PC-3 (cell line): ENCODE measurements around the gene EXO5. TPM values are rescaled to one million over a fixed set of nuclear protein-coding genes. Genes with fewer than 3 reads are reported as not detected.

Experiments
- ATAC-seq: fragments of 200-7000 bp; cut with Tn5 transposase; 2 replicates; pipeline ENCODE4 v1.9.1; 2020; ENCODE audit warnings: mild to moderate bottlenecking, moderate library complexity
- BruUV-seq: library from RNA; stranded (reverse); fragments of 400-500 nt; replicated peaks from 2 replicates; lab custom pipeline; 2021; lab: Mats Ljungman, UMichigan
- CTCF ChIA-PET: fragments of 300-600 bp; sonication (Branson Sonifier 250); formaldehyde crosslinking; loops from one replicate; lab custom pipeline; 2022; ENCODE audit warnings: antibody characterized with exemption; lab: Charles Lee
- POLR2A ChIA-PET: fragments of 300-600 bp; sonication (Branson Sonifier 250); formaldehyde crosslinking; loops from one replicate; lab custom pipeline; 2022; ENCODE audit warnings: antibody characterized with exemption; ENCODE audit not compliant: unreplicated experiment; lab: Charles Lee
- DNase-seq: peaks from one replicate; pipeline ENCODE4 v3.0.0-alpha.2; 2015
- H2AFZ ChIP-seq: fragments of 300-600 bp; sonication (generic); 2 replicates; pipeline ENCODE4 v1.6.0; 2016; ENCODE audit warnings: antibody characterized with exemption, low read length
- H3F3A ChIP-seq: fragments of 300-600 bp; sonication (generic); one replicate; pipeline ENCODE4 v1.6.0; 2017; ENCODE audit warnings: antibody characterized with exemption, low read length, control low read depth, mild to moderate bottlenecking; ENCODE audit not compliant: unreplicated experiment
- H3K27ac ChIP-seq: fragments of 300-600 bp; sonication (generic); 2 replicates; pipeline ENCODE4 v1.5.1; 2016; ENCODE audit warnings: mild to moderate bottlenecking, low read length
- H3K27me3 ChIP-seq: fragments of 300-600 bp; sonication (generic); 2 replicates; pipeline ENCODE4 v1.6.1; 2016; ENCODE audit warnings: low read length, mixed read lengths
- H3K36me3 ChIP-seq: fragments of 300-600 bp; sonication (generic); 2 replicates; pipeline ENCODE4 v1.6.1; 2016; ENCODE audit warnings: low read depth, mixed run types, low read length, mixed read lengths
- H3K4me1 ChIP-seq: fragments of 300-600 bp; sonication (generic); 2 replicates; pipeline ENCODE4 v1.5.1; 2016; ENCODE audit warnings: low read length; ENCODE audit not compliant: insufficient read depth
- H3K4me2 ChIP-seq: fragments of 300-600 bp; sonication (generic); 2 replicates; pipeline ENCODE4 v1.6.0; 2016; ENCODE audit warnings: low read length
- H3K4me3 ChIP-seq: fragments of 300-600 bp; sonication (generic); 2 replicates; pipeline ENCODE4 v1.5.1; 2016; ENCODE audit warnings: mild to moderate bottlenecking, low read length, mixed read lengths
- H3K79me2 ChIP-seq: fragments of 300-600 bp; sonication (generic); 2 replicates; pipeline ENCODE4 v1.6.1; 2017; ENCODE audit warnings: low read length, mixed read lengths
- H3K9ac ChIP-seq: fragments of 300-600 bp; sonication (generic); 2 replicates; pipeline ENCODE4 v1.6.0; 2016; ENCODE audit warnings: mild to moderate bottlenecking, low read length
- H3K9me2 ChIP-seq: fragments of 300-600 bp; sonication (generic); replicated peaks from 2 replicates; pipeline ENCODE4 v1.6.1; 2016; ENCODE audit warnings: mixed run types, low read length, mixed read lengths
- H3K9me3 ChIP-seq: fragments of 300-600 bp; sonication (generic); 2 replicates; pipeline ENCODE4 v1.6.1; 2016; ENCODE audit warnings: low read length, mixed read lengths
- H4K20me1 ChIP-seq: fragments of 300-600 bp; sonication (generic); 2 replicates; pipeline ENCODE4 v1.6.1; 2016; ENCODE audit warnings: low read length, mixed read lengths
- CTCF ChIP-seq: fragments of 300-600 bp; sonication (generic); conservative IDR thresholded peaks from 2 replicates; pipeline ENCODE4 v1.5.1; 2017; ENCODE audit warnings: antibody characterized with exemption, low read depth, mild to moderate bottlenecking, low read length
- EZH2 ChIP-seq: fragments of 300-600 bp; sonication (generic); IDR thresholded peaks from one replicate; pipeline ENCODE4 v1.6.1; 2017; ENCODE audit warnings: antibody characterized with exemption, mild to moderate bottlenecking, low read length; ENCODE audit not compliant: unreplicated experiment
- EZH2phosphoT487 ChIP-seq: fragments of 300-600 bp; sonication (generic); IDR thresholded peaks from 2 replicates; pipeline ENCODE4 v1.6.1; 2018; ENCODE audit warnings: mild to moderate bottlenecking, antibody characterized with exemption, low read length, borderline replicate concordance
- intact Hi-C: fragments of 100-400 bp; cut with micrococcal nuclease; formaldehyde crosslinking; loops from 2 replicates; pipeline ENCODE4 v1.9.0; 2023
- total RNA-seq: library from RNA; depleted of rRNA; stranded (reverse); fragments of >200 nt; gene quantifications from 2 replicates; pipeline ENCODE4 v1.2.3, GENCODE V29; 2014

The EXO5 gene
- total RNA-seq, 1 experiment from 2014 or later: 7.4 TPM

- peaks cover 50% of the 10 kb centered on the region for H3K9me3 ChIP-seq
- DNase-seq (no peak), ATAC-seq (no peak)
- no peaks in the 10 kb centered on the region for H3F3A ChIP-seq
- H3K27me3 ChIP-seq: no peaks in the 10 kb centered on the region
- peaks cover 29% of the 10 kb centered on the region; the same call in 1 of the 2 replicates for H3K36me3 ChIP-seq
- ChIA-PET CTCF (no interaction called here), POLR2A (no interaction called here)
- no peak overlapping the region for H2AFZ ChIP-seq
- H3K27ac ChIP-seq: no peak overlapping the region
- H3K4me2 ChIP-seq: no peak overlapping the region
- BruUV-seq: no TSS peak
- H3K9me2 ChIP-seq: no peaks in the 10 kb centered on the region
- H4K20me1 ChIP-seq: no peaks in the 10 kb centered on the region
- no peak overlapping the region for H3K9ac ChIP-seq
- no peaks in the 10 kb centered on the region for H3K4me1 ChIP-seq
- intact Hi-C loops: no loop called here
- H3K4me3 ChIP-seq: no peak overlapping the region
- TF ChIP-seq CTCF (no peak), EZH2 (no peak), EZH2phosphoT487 (no peak)
- no peaks in the 10 kb centered on the region for H3K79me2 ChIP-seq
These were observed 39.2 kb upstream of the EXO5 start for GRCh38 chr1:40469327-40469726.

GRCh38 chr1:40475268-40475667 is 33.3 kb upstream of the EXO5 start:
- Histone ChIP-seq H3K36me3 (no peaks in the 10 kb centered on the region; the same call in 1 of the 2 replicates), H3K27me3 (no peaks in the 10 kb centered on the region), H4K20me1 (no peaks in the 10 kb centered on the region), H2AFZ (no peak overlapping the region), H3K9me2 (no peaks in the 10 kb centered on the region), H3K27ac (no peak overlapping the region), H3K79me2 (no peaks in the 10 kb centered on the region), H3K4me3 (no peak overlapping the region), H3F3A (no peaks in the 10 kb centered on the region), H3K9me3 (peaks cover 33% of the 10 kb centered on the region), H3K4me2 (no peak overlapping the region), H3K4me1 (no peaks in the 10 kb centered on the region), H3K9ac (no peak overlapping the region)
- POLR2A ChIA-PET: no interaction called here
- no peak for ATAC-seq
- CTCF ChIA-PET: no interaction called here
- intact Hi-C loops: no loop called here
- no peak for TF ChIP-seq CTCF
- no peak for TF ChIP-seq EZH2
- TF ChIP-seq EZH2phosphoT487: no peak
- no TSS peak for BruUV-seq
- no peak for DNase-seq

- Histone ChIP-seq H3K27me3 (no peaks in the 10 kb centered on the region), H3K9me3 (peaks cover 28% of the 10 kb centered on the region), H3K9me2 (no peaks in the 10 kb centered on the region), H3F3A (no peaks in the 10 kb centered on the region), H3K9ac (no peak within 1 kb of the TSS), H3K4me3 (no peak within 1 kb of the TSS), H2AFZ (no peak within 1 kb of the TSS), H3K79me2 (no peaks in the 10 kb centered on the region), H4K20me1 (no peaks in the 10 kb centered on the region), H3K36me3 (no peaks in the 10 kb centered on the region; the same call in 1 of the 2 replicates), H3K4me1 (no peaks in the 10 kb centered on the region), H3K4me2 (no peak within 1 kb of the TSS), H3K27ac (no peak within 1 kb of the TSS)
- BruUV-seq: no TSS peak
- ATAC-seq (no peak), DNase-seq (no peak)
- TF ChIP-seq CTCF: no peak
- no peak for TF ChIP-seq EZH2
- no peak for TF ChIP-seq EZH2phosphoT487
- CTCF ChIA-PET: no interaction called here
- POLR2A ChIA-PET: no interaction called here
- intact Hi-C loops: no loop called here
These were observed 31.5 kb upstream of the EXO5 start, which contains the start of gene ZFP69 for GRCh38 chr1:40476924-40477677. Gene ZFP69 (plus strand): TSS chr1:40477290. CDS start chr1:40479362, 2,072 bp downstream.
